GM12872 (cell line): ENCODE measurements around the gene ZGPAT.

Experiments
- TF ChIP-seq, protein P1 (sequence below): IDR thresholded peaks from 3 replicates; pipeline ENCODE4 v1.5.1; 2011; ENCODE audit warnings: low read depth, mild to moderate bottlenecking, low read length, moderate library complexity; ENCODE audit not compliant: insufficient read depth

Gene ZGPAT

GRCh38 chr20:63738687-63739129 lies 30.9 kb downstream of the ZGPAT start:
- TF ChIP-seq, protein P1, sequence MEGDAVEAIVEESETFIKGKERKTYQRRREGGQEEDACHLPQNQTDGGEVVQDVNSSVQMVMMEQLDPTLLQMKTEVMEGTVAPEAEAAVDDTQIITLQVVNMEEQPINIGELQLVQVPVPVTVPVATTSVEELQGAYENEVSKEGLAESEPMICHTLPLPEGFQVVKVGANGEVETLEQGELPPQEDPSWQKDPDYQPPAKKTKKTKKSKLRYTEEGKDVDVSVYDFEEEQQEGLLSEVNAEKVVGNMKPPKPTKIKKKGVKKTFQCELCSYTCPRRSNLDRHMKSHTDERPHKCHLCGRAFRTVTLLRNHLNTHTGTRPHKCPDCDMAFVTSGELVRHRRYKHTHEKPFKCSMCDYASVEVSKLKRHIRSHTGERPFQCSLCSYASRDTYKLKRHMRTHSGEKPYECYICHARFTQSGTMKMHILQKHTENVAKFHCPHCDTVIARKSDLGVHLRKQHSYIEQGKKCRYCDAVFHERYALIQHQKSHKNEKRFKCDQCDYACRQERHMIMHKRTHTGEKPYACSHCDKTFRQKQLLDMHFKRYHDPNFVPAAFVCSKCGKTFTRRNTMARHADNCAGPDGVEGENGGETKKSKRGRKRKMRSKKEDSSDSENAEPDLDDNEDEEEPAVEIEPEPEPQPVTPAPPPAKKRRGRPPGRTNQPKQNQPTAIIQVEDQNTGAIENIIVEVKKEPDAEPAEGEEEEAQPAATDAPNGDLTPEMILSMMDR: no peak

DNA sequence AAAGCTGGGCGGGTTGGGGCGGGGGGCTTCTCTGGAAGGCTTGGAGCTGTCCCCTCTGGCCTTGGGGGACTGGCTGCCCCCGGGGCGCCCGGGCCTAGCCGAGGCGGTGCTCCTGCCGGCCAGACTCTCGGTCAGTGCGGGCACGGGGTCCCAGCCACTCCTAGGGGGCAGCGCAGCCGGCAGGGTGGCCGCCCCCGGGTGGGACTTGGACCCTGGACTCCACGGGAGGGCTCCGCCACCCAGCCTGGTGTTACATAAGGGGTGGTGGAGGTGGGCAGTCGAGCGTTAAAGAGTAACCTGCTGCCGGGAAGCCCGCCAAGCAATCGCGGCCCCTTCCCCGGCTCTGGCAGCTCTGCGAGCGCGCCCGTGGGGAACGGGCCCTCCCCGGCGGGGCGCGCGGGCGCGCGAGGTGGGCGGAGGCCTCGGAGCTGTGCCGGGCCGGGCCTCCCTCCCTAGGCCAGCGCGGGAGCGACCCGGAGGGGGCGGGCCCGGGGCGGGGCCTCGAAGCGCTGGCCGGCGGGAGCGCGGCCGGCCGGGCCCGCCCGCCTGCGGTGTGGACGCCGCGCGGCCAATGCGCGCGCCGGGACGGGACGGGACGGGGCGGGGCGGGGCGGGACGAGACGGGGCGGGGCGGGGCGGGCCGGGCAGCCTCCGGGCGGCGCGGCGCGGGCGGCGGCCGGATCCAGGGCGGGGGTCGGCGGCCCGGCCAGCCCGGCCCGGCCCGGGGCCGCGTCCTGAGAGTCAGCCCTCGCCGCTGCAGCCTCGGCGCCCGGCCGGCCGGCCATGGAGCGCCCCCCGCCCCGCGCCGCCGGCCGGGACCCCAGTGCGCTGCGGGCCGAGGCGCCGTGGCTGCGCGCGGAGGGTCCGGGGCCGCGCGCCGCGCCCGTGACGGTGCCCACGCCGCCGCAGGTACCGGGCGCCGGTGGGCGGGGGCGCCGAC lies 31.6 kb downstream of the ZGPAT start, which contains the start of gene SLC2A4RG:
TSS of gene SLC2A4RG (plus strand) at position 647 of the 940 bp plus-strand sequence. CDS start at position 784, 137 bp downstream.
- TF ChIP-seq, protein P1: no peak

GRCh38 chr20:63740070-63740626 lies 32.3 kb downstream of the ZGPAT start:
- TF ChIP-seq, protein P1: no peak

GRCh38 chr20:63740627-63741353 lies 33.0 kb downstream of the ZGPAT start:
- TF ChIP-seq, protein P1: 0 out of 3 replicates have a peak, but pooled peaks have one; percentile 4

- TF ChIP-seq, protein P1: no peak
These were observed 33.5 kb downstream of the ZGPAT start for GRCh38 chr20:63741354-63741675.

- TF ChIP-seq, protein P1: no peak
These were observed 34.0 kb downstream of the ZGPAT start for GRCh38 chr20:63741676-63742380.
